HG03159 (cell line): ENCODE measurements around the gene SH2B3.

Experiments
- ATAC-seq: cut with Tn5 transposase; IDR thresholded peaks from one replicate; pipeline ENCODE4 v1.9.1; 2021; ENCODE audit warnings: mild to moderate bottlenecking, moderate library complexity; ENCODE audit not compliant: unreplicated experiment

Gene SH2B3

DNA sequence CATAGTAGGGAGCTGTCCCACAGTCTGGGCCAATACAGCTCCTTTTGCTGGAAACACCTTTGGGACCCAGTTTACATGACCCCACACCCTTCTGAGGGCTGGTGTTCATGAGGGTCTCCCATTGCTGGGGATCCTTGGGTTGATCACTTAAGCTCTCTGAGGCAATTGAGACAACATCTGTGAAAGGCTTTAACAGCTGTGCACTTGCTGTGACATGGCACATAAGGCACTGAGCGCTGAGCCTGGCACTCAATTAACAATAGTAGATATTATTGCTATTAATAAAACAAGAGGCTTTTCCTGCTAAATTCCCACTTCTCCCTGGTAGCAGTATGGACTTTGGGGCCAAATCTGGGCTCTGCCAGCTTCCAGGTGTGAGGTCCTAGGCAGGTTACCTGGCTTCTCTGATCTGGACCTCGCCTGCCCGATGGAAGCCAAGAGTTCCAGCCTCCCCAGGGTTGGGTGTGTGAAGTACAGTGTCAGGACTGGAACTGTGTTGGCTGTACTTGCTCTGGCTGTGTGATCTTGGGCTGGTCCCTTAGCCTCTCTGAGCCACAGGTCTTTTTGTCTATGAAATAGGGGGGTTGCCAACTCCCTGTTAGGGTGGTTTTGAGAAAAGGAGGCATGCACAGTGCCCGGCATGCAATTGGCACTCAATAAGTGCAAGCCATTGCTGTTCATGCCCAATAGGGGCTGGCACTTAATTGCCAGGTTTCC lies 3.1 kb downstream of the SH2B3 start:
- no peak for ATAC-seq

DNA sequence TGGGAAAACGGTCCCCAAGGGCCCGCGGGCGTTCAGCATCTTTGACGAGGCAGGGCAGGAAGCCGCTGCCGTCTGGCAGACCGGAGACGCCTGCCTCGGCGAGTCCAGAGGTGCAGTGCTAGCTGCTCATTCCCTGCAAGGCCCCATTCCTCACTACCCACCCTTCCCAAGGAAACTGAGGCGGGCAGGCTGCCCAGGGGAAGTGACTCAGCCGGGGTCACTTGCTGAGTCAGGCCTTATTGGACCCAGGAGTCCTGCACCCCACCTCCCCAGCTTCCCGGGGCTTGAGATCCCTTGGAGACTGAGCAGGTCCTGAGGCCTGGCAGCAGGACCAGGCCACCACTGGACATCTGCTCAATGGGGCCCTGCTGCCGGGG lies 3.7 kb downstream of the SH2B3 start:
- no peak for ATAC-seq

DNA sequence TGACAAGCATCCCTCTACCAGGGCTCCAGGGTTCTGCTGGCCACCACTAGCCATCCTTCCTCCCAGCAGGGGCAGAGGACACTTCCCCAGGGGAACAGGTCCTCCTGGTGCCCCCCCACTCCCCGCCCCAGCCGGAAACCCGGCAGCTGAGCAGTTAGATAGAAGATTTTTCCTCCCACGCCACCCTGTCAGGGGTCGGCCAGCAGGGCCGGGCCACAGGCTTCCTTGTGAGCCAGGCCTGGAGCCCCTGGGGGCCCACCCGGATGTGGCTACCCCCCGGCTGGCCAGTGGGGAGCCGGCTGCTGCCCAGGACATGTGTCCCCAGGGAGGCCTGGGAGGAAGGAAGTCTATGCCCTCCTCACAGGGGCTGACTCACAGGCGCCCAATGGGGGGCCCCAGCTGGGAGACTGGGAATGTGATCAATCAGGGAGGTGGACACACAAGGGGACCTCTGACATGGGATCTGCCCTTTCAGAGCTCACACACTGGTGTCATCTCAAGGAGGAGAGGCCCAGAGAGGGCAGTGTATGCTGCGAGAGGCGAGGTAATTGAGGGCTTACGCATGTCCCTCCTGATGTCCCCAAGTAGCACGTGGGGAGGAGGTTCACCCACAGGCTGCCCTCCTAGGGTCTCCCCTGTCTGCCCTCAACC lies 4.2 kb downstream of the SH2B3 start:
- ATAC-seq = no peak

DNA sequence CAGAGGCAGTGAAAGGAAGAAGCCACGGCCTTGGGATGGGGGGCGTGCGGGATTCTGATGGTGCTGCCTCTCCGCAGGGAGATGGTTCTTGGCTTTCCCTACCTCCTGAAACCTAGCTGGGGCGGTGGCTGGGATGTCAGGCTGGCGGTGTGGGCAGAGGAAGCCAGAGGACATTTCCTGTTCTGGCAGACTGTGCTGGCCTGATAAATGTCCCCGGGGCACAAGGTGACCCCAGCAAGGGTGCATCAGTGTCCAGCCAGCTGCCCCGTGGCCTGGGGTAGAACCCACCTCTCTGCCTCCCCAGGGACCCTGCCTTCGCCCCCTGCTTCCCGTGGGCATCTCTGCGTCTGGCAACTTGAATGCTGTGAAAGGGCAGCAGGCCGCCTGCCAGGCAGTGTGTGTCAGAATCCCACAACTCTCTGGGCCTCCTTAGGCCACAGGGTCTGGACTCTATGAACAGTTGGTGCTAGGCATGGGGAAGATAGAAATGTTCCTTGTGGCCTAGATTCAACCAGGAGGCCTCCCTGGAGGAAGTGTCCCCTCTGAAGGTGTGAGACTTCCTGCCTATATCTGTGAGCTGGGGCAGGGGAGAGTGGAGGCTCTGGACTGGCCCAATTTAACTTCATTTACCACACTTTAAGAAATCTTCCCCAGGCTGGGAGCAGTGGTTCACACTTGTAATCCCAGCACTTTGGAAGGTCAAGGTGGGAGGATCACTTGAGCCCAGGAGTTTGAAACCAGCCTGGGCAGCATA lies 4.9 kb downstream of the SH2B3 start:
- ATAC-seq = no peak

DNA sequence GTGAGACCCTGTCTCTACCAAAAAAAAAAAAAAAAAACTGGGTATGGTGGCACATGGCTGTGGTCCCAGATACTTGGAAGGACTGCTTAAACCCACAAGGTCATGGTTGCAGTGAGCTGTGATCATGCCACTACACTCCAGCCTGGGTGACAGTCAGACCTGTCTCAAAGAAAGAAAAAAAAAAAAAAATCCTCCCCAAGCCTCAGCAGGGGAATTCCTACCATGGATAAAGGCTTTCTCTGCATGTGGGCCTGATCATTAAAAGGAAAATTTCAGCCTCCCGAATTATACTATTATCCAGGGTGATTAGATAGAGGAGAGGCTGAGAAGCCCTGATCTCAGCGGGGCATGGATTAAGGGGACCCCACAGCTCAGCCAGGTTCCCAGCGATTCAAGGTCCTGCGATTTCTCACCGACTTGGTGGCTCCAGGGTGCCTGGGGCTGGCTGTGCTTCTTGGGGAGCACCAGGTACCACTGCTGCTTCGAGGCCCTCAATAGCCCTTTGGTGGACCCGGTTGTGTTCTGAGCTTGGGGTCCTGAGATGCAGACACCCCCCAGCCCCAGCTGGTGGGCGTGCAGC lies 5.6 kb downstream of the SH2B3 start:
- ATAC-seq = no peak

DNA sequence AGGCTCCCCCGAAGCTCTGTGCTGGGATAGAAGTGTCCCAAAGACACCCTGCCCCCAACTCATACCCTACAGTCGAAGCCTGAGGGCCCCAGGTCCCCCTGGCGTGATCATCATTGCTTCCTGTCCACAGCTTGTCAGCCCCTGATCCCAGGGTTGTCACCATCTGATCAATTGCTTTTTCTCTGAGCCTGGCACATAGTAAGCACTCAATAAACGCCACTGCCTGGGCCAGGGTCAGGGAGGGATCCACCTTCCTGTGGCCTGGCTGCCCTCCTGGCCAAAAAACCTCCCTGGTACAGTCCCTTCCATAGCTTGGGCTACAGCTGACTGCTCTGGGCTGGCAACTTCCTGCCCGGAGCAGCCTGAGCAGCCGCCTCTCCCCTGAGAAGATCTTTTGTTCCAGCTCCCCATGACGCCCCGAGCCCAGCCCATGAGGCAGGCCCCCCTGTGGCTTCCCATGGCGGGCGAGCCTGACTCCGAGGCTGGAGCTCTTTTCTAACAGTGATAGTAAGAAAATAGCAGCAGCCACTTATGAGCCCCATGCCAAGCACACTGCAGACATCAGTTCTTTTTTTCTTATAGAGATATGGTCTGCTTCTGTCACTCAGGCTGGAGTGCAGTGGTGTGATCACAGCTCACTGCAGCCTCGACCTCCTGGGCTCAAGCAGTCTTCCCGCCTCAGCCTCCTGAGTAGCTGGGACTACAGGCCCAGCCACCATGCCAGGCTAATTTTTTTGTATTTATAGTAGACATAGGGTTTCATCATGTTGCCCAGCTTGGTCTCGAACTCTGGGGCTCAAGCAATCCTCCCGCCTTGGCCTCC lies 6.5 kb downstream of the SH2B3 start:
- ATAC-seq = no peak

DNA sequence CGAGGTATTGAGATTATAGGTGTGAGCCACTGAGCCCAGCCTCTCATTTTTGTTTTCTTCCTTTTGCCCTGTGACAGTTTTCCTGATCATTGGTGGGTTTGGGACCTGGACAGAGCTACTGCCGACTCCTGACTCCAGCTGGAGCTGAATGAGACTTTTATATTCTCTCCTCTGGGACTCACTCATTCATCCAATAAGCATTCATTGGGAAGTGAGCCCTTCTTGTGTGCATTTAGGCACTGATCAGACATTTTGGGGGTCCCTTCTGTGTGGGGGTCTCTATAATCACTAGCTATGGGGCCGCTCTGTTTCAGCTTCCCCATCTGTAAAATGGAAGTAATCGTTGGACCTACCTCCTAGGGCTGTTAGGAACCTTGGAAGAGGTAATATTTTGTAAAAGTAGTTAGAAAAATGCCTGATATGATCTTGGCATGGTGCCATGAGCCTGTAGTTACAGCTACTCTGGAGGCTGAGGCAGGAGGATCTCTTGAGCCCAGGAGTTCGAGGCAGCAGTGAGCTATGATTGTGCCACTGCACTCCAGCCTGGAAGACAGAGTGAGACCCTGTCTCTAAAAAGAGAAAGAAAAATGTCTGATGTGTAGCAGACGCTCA lies 7.2 kb downstream of the SH2B3 start:
- ATAC-seq = no peak

DNA sequence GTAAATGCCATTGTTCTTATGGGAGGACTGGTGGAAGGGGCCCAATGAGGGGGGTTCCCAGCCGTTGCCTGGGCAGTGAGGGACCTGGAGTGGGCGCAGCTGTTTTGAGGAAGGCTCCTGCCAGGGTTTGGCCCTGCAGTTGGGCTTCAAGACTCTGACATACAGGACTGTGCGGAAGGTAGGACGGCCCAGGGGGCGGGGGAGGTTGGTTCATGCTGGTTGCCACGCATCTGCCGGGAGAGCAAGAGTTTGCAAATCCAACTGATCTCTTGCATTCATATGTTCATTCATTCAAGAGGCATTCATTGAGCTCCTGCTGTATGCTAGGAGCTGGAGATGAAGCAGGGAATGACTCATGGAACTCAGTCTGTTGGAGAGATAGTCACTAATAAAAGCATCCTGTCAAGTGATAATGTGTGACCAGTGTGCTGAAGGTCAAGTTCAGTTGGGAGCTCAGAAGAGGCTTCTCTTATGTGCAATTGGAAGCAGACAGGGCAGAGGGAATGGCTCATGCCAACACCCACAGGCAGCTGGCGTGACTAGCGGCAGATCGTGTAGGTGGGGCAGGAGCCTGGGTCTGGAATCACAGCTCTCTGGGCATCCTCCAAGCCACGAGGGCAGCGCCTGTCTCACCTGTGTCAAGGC lies 7.8 kb downstream of the SH2B3 start:
- no peak for ATAC-seq

DNA sequence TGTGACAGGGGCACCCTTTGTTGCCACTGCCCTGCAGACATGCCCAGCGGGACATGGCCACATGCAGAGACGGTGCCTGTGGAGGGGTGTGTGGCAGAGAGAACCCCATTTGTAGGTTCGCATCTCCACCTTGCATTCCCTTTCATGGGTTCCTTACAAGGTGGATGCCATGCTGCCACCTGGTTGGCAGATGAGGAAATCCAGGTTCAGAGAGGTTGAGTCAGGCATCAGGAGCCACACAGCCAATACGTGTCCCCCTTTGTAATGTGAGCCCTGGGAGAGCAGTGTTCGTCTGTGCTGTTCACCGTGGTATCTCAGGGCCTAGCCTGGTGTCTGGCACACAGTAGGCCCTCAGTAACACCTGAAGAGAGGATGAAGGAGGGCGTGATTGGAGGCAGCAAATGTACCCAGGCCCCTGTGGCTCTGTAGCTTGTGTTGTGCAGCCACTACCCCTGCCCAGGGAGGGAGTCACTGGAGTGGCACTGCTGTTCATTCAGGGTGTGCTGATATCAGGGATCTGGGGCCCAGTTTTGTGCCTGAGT lies 9.1 kb downstream of the SH2B3 start:
- ATAC-seq = no peak

DNA sequence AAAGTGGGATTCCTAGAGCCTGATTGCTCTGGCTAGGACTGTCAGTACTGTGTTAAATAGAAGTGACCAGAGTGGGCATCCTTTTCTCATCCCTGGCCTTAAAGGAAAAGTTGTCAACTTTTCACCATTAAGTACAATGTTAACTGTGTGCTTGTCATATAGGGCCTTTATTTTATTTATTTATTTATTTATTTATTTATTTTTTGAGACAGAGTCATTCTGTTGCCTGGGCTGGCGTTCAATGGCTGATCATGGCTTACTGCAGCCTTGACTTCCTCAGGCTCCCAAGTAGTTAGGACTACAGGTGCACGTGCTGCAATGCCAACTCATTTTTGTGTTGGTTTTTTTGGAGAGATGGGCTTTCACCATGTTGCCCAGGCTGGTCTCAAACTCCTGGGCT lies 11.6 kb downstream of the SH2B3 start:
- no peak for ATAC-seq

DNA sequence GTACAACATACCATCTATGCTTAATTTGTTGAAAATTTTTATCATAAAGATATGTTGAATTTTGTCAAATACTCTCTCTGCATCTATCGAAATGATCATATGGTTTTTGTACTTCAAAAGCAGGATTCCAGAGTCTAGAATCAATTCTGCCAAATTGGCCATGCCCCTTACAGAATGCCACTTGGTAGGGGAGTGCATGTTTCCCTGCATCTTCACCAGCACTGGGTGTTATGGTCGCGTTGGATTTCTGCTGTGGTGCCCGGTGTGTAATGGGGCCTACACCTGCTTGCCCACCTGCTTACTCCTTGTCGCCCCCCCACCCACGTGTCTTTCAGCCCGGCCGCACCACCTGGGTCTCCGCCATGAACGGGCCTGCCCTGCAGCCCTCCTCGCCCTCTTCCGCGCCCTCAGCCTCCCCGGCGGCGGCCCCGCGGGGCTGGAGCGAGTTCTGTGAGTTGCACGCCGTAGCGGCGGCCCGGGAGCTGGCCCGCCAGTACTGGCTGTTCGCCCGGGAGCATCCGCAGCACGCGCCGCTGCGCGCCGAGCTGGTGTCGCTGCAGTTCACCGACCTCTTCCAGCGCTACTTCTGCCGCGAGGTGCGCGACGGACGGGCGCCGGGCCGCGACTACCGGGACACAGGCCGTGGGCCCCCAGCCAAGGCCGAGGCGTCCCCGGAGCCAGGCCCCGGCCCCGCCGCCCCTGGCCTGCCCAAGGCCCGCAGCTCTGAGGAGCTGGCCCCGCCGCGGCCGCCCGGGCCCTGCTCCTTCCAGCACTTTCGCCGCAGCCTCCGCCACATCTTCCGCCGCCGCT lies 12.3 kb downstream of the SH2B3 start:
- ATAC-seq = no peak

DNA sequence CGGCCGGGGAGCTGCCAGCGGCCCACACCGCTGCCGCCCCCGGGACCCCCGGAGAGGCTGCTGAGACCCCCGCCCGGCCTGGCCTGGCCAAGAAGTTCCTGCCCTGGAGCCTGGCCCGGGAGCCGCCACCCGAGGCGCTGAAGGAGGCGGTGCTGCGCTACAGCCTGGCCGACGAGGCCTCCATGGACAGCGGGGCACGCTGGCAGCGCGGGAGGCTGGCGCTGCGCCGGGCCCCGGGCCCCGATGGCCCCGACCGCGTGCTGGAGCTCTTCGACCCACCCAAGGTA lies 12.8 kb downstream of the SH2B3 start:
- no peak for ATAC-seq

DNA sequence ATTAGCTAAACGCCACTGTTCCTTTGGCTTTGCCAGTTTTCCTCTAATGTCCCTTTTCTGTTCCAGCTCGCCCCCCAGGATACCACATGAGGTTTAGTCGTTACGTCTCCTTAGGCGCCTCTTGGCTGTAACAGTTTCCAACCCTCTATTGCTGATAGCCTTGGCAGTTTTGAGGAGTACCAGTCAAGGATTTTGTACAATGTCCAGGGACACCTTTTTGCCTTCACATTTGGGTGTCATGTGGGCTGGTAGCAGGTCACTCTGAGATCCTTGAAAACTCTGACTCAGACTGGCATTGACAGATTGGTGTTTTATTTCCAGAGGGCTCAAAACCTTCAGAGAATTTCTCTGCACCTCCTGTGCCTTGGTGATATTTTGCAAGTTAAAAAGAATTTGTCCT lies 14.1 kb downstream of the SH2B3 start:
- ATAC-seq = no peak

DNA sequence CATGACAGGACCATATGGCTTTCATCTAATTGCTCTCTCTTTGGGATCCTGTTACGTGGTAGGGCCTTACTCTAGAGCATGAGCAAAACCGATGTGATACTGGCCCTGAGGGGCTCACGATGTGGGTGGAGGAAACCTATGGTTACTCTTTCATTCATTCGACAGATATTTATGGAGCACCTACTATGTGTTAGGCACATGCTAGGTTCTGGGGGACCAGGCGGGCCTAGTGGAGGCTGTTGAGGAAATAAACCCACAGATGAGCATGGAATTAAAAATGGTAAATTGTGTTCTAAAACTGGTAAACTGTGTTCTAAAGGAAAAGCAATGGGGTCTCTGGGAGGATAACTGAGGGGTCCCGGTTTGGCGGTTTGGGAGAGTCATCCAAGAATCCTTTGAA lies 14.8 kb downstream of the SH2B3 start:
- ATAC-seq = no peak

DNA sequence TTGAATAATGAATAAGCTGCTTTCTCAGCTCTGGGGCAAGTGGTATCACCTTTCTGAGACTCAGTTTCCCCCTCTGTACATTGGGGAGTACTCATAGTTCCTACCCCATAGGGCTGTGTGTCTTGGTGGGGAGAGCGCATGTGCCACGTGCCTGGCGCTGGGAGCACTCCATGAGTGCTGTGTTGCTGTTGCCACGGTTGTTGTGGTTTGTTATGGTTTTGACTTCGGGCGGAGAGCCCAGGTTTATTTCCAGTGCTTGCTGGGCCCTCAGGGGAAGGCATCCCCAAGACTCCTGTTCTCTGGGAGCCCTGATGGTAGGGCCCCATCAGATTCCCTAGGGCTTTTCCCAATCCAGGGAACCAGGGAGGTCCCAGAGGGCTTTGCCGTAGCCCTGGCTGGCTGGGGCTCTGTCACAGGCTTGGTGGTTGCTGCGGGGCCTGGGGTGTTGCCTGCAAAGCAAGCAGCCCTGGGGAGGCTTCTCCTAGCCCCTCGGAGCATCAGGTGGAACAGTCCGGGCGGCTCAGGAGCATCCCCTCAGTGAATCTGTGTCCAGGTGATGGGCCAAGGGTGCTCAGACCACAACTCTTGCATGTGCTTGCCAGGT lies 18.6 kb downstream of the SH2B3 start:
- ATAC-seq = no peak

DNA sequence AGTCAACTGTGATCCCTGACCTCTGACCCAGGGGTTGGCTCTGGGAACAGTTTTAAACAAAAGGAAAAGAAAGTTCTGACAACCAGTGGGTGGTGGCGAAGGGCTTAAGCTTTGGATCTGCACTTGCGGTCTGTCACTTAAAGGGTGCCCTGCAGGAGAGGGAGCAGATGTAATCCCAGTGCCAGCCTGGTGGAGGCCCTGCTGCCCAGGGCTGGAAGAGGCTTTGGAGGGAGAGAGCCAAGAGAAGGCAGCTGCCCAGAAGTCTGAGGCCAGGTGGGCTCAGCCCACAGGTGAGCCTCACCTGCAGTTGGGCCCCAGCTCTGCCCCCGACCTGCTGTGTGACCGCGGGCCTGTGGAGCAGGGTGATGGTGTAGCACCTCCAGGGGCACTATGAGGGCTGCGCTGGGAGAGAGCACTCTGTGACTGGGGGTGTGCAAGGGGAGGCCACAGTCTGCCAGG lies 19.1 kb downstream of the SH2B3 start:
- ATAC-seq = no peak

DNA sequence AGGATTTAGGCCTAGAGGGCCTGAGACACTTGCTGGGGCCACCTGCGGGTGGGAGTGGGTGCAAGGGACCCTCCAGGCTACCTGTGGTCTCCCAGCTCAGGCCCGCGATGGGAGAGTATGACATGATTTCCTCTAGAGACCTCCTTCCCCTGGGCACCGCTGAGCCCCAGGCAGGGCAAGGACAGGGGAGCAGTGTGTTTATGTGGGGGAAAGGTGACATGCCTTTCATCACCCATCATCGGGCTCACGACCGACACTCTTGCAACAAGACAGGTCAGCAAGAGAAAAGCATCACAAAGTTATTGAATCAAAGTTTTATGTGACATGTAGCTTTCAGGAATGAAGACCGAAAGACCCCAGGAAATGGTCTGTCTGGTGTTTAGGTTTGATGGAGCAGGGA lies 19.9 kb downstream of the SH2B3 start:
- ATAC-seq = no peak

DNA sequence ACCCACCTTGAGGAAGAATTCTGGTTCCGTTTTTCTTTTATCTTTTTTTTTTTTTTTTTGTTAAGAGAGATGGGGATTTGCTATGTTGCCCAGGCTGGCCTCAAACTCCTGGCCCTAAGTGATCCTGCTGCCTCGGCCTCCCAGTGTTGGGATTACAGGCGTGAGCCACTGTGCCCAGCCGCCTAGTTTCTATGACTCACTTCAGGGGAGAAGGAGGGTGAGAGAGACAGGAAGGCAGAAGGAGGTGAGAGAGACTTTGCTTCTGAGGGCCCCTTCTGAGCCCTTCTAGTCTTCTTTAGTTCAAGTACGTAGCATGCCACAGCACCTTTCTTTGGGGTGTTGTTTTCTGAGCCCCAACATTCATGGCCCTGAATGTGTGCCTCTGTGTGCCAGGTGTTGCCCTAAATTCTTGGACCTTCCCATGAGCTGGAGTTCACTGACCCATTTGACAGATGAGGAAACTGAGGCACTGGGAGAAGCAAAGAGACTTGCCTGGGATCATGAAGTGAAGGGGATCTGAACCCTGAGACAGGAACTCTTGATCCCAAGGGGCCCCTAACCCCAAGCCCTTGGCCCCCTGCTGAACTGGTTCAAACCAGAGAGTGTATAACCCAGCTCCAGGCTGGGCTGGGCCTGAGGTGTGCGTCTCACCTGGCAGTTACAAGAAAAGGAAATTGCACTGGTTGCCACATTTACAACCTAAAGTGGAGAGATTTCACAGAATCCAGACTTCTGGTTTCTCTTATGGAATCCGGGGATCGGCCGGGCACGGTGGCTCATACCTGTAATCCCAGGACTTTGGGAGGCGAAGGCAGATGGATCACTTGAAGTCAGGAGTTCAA lies 20.8 kb downstream of the SH2B3 start:
- ATAC-seq = no peak
